HG02763 (cell line): Measurements from ENCODE around the gene KLF2.
A peak's percentile ranks its signal among the peaks of the same experiment; 100 is the strongest.
"Not testable (repeated sequence)": the region's sequence is repeated elsewhere in the genome, so short reads cannot be mapped to it uniquely, and the experiment has no call there.

Source experiments
- ATAC-seq: cut with Tn5 transposase; IDR thresholded peaks from one replicate; pipeline ENCODE4 v1.9.1; 2021; ENCODE audit warnings: mild to moderate bottlenecking, moderate library complexity; ENCODE audit not compliant: unreplicated experiment

The KLF2 gene

DNA sequence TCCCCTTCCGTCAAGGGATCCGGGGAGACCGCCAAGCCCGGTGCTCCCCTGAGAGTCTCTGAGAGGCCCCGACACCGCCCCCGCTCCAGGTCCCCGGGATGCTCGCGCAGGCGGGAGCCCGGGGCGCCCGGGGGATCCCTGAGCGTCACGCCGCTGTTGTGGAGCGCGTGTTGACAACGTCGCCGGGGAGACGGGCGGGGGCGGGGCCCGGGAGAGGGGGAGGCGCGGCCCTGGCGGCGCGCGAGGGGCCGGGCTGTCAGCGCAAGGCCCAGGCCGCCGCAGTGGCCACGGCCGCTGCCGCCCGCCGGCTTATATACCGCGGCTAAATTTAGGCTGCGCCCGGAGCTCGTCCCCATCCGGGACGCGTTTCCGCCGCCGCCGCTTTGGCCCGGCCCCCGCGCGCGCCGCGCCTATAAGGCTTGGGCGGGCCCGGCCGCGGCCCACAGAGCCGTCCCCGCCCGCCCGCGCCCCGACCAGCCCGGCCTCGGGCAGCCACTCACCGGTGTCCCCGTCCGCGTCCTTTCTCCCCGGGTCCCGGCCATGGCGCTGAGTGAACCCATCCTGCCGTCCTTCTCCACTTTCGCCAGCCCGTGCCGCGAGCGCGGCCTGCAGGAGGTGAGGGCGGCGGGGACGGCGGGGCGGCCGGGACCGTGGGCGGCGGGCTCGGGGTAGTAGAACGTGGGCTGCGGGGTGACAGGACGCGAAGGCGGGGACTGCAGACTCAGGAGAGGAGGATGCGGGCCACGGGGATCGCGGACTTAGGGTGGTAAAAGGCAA lies at the start of gene KLF2:
TSS of gene KLF2 (plus strand) at position 443 of the 777 bp plus-strand sequence. CDS start at position 541, 98 bp downstream.
- ATAC-seq, result peak; percentile 64

DNA sequence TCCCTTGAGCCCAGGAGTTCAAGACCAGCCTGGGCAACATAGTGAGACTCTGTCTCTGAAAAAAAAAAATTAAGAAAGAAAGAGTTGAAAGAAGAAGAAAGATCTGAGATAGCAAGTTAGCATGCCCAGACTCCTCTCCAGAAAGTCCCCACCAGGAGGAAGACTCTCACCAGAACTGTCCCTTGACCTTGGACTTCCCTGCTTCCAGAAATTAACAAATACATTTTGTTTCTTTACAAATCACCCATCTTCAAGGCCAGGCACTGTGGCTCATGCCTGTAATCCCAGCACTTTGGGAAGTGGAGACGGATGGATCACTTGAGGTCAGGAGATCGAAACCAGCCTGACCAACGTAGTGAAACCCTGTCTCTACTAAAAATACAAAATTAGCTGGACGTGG lies 44.3 kb upstream of the KLF2 start:
- no peak for ATAC-seq

DNA sequence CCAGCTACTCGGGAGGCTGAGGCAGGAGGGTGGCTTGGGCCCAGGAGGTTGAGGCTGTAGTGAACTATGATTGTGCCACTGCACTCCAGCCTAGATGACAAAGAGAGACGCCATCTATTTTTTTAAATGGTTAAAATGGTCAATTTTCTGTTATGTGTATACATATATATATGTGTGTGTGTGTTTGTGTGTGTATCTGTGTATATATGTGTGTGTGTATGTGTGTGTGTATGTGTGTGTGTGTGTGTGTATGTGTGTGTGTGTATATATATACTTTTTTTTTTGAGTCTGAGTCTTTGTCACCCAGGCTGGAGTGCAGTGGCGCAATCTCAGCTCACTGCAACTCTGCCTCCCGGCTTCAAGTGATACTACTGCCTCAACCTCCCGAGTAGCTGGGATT lies 42.9 kb upstream of the KLF2 start:
- no peak for ATAC-seq

DNA sequence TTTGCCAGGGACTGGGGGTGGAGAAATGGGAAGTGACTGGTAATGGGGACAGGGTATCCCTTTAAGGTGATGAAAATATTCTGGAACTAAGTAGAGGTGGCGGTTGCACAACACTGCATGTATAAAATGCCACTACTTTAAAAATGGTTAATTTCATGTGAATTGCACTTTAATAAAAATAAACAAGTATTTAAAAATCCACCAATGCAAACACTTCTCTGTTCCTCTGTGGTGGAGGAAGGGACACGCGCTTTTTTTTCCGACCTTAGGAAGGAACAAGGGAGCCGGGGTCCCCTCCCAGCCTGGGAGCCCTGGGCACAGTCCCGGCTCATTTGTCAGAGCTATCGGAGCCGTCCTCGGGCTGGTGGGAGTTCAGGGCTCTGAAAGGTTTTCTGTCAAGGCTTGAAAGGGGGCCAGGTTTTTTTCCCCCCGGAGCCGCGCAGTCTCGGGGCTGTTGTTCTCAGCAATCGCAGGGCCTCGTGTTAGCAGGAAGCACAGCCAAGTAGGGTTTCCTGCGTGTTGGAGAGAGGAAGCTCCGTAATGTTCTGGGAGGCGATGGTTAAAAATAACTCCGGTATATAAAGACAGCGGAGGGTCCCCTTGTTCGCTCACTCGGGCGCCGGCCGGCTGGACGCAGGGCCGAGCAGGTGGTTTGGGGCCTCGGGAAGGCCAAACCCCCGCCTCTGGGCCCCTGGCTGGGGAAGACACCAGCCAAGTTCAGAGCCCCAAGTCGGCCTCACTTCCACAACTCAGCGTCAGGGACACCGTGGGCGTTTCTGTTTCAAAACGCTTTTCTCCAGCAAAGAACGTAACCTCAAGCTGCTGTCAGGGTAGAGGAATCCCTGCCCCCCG lies 41.2 kb upstream of the KLF2 start:
- no peak for ATAC-seq

DNA sequence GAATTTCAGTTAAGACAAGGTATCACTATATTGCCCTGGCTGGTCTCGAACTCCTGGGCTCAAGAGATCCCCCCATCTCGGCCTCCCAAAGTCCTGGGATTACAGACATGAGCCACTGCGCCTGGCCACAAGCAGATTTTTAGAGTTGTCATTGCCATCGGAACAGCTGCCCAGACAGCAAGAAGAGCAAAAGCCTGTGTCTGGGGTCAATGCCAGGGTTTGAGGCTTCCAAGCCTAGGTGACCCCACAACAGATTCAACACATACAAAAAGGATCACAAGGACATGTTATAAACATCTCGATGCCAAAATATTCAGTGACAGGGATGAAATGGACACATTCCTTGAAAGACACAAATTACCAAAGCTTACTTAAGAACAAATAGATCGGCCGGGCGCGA lies 40.1 kb upstream of the KLF2 start:
- no peak for ATAC-seq

DNA sequence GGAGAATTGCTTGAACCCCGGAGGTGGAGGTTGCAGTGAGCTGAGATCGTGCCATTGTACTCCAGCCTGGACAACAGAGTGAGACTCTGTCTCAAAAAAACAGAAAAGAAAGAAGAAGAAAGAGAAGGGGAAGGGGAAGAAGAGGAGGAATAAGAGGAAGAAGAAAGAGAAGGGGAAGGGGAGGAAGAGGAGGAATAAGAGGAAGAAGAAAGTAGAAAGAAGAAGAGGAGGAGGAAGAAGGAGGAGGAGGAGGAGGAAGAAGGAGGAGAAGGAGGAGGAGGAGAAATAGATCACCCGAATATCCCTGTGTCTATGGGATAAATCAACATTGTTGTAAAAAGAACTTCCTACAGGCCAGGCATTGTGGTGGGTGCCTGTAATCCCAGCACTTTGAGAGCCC lies 39.5 kb upstream of the KLF2 start:
- not testable (repeated sequence) for ATAC-seq

DNA sequence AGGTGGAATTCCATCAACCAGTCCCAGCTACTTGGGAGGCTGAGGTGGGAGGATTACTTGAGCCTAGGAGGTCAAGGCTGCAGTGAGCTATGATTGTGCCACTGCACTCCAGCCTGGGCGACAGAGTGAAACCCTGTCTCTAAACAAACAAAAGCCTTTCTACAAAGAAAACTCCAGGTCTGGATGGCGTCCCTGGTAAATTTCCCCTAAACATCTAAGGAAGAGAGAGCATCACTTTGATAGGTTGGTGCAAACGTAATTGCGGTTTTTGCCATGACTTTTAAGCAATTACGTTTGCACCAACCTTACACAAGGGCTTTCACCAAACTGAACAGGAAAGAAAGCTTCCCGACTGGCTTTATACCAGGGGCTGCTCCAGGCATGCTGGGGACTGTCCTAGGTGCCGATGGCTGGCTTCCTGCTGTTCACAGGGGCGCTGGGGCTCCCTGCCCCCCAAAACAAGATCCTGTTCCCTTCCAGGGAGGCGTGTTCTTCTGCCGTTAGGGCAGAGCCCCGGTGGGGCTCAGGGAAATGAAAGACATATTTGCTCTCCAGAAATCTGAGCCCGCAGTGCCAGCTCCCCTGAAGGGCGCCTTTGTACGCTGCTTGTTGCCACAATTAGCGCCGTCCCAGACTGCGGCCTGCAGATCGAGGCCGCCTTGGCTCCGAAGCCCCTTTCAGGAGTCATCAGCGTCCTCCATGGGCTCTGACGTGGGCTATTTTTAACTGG lies 38.7 kb upstream of the KLF2 start:
- no peak for ATAC-seq

DNA sequence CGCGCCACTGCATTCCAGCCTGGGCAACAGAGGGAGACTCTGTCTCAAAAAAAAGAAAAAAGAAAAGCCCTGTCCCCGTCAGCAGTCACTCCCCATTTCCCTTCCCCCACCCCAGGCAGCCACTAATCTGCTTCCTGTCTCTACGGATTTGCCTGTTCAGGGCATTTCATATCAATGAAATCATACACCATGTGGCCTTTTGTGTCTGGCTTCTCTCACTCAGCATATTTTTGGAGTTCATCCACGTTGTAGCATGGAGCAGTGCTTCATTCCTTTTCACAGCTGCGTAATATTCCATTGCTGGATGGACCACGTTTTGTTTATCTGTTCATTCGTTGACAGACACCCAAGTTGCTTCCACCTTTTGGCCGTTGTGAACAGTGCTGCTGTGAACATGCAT lies 36.1 kb upstream of the KLF2 start:
- ATAC-seq, result no peak

DNA sequence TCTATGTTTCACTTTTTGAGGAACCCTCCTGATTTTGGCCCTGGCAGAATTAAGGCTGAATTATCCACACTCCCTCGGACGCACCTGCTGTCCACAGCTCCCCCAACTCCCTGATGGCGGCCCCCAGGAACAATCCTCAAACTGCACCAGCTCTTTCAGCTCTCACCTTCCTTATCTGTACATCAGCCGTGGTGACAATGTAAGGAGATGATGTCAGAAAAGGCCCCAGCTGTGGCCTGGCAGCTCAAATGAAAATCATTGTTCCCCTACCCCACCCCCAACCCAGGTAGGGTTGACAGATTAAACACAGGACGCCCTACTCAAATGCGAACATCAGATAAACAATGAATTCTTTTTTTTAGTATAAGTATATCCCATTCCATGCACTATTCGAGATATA lies 35.0 kb upstream of the KLF2 start:
- no peak for ATAC-seq

DNA sequence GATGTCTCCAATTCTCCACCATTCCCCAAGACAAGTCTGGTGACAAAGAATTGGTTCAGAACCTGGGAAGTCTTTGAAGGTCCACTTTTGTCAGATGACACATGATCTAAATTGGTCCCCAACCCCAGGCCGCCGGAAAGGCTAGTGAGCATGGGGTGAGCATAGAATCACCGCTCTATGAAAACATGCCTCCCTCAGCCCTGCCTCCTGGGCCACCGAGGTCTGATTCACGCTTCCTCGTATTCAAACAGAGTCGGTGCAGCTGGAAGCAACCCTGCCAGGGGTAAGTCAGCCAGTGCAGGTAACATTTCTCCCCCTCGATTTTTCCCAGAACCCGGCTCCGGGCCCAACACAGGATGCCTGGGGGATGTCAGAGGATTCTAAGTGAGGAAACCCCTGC lies 33.9 kb upstream of the KLF2 start:
- ATAC-seq, result no peak

DNA sequence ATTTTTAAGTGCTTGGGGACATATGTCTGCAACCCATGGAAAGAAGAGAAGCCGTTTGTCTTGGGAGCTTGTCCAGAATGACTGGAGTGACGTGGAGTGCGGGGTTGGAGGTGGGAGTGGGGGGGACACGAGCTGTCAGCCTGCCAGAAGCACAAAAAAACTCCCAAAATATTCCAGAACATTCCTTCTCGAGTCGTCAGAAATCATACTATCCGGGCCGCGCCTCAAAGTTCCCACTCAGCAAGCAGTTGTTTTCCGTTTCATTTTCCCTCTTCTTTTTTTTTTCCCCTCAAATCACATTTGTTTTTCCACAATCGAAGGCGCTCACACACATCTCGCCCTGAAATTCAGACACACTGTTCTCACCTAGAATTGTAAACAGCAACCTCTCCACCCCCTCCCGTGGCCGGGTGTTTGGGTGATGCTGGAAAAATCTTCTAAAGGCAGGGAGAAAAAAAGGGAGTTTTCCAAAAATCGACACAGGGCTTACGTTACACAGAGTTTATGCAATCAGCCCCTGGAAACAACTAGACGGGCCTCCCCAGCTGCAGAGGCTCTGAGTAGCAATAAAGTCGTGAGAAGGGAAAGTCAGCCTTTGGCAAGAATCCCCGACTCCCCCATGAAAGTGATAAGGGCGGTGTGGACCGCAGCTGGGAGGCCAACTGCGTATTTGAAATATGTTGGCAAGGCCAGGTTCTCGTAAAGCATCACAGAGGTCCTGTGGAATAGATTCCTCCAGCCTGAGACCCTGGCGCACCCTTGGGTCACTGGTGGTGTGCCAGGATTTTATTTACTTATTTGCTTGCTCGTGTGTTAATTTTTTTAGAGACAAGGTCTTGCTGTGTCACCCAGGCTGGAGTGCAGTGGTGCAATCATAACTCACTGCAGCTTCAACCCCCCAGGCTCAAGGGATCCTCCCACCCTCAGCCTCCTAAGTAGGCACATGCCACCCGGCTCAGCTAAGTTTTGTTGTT lies 31.2 kb upstream of the KLF2 start:
- no peak for ATAC-seq

DNA sequence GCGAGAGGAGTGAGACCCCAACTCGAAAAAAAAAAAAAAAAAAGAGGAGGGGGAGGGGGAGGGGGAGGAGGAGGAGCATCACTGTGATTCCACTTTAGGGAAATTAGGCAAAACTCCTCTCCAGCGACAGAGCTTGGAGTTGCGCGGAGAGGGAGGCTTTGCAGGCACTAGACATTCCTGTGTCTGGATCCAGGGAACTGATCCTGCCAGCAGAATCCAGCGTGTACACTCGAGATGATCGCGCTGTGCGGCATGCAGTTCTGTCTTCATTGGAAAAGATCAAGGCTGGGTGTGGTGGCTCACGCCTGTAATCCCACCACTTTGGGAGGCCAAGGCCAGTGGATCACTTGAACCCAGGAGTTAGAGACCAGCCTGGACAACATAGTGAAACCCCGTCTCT lies 29.6 kb upstream of the KLF2 start:
- ATAC-seq, result no peak

DNA sequence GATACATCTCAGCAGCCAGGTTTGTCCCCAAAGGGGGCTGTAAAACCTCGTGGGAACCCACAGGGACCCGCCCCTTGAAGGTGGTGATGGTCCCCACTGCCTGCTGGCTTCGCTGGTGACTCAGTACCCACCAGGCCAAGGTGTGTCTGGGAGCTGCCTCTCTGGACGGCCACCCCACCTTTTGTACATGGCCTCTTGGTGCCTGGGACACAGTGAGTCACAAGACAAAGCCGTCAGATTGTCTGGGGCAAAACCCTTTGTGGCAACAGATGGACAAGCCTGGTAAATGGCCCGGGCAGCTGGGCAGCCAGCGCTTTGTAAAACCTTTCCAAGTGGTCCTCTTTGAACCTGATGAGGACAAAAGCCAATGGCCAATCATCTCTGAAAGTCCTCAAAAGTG lies 27.9 kb upstream of the KLF2 start:
- ATAC-seq, result no peak

DNA sequence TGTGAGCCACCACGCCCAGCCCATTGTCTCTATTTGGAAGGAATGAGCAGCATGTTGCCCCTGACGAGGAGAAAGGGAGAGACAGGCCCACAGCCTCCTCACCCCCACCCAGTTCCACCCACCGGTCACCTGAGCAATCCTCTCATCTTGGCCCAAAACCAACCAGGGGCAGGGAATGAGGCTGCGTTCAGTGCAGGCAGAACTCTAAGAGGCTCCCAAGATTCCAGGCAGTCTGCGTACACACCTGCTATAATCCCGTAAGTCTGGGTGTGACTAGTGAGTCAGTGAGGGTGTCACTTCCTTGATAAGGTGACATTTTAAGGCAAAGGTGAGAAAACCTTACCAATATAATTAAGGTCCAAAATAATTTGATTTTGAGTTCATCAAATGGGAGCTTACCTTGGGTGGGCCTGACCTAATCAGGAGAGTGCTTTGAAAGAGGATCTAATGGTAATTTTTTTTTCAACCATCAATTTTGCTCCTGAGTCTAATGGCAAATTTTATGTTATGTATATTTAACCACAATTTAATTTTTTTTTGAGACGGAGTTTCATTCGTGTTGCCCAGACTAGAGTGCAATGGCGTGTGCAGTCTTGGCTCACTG lies 26.9 kb upstream of the KLF2 start:
- no peak for ATAC-seq

DNA sequence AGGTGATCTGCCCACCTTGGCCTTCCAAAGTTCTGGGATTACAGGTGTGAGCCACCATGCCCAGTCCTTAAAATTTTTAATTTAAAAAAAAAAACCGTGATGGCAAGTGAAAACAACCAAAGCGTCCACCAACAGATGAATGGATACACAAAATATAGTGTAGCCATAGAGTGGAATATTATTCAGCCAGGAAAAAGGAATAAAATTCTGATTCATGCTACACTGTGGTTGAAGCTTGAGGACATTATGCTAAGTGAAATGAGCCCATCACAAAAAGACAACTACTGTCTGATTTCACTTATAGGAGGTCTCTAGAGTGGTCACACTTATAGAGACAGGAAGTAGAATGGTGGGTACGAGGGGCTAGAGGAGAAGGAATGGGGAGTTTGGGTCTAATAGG lies 26.3 kb upstream of the KLF2 start:
- no peak for ATAC-seq

DNA sequence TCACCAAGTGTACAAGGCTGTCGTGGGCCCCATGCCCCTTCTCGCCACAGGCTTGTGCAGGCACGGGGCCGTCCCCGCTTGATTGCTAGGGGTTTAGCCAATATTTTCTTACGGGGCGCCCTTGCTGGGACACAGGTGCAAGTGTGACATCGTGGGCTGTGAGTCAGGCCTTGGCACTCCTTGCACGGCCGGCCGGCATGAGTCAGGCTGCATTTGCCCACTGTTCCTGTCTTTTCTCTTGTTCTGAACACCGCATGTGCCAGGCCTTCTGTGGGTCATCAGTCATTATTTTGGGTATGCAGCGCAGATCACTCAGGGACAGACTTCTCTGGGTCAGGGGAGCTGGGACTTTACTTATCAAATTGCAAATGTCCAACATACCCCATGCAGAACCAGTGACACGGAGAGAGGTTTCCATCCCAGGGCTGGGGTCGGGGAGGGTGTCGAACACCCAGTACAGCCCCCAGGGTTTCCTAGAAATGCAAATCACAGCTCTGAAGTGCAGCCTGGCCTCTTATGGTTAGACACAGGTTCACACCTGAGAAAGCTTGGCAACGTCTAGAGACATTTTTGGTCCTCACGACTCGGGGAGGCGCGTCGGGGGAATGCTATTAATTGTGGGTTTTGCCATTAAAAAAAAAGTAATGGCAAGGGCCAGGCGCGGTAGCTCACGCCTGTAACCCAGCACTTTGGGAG lies 22.5 kb upstream of the KLF2 start:
- no peak for ATAC-seq

DNA sequence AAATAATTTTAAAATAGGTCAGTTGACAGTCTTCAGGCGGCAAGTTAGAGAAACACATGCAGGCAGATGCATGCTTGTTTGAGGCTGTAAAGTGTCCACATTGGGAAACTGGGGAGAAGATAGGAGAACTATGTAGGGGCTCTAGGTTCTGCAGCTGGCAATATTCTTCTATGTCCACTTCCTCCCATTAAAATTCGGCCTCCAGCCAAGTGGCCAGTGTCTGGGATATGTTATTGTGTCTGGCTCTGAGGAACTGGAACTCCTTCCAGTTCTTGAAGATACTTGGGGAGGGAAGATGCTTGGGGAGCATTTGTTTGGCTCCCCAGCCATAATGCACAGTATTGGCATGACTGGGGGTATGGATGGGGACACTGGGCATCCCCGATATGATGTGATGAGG lies 20.9 kb upstream of the KLF2 start:
- ATAC-seq, result no peak

DNA sequence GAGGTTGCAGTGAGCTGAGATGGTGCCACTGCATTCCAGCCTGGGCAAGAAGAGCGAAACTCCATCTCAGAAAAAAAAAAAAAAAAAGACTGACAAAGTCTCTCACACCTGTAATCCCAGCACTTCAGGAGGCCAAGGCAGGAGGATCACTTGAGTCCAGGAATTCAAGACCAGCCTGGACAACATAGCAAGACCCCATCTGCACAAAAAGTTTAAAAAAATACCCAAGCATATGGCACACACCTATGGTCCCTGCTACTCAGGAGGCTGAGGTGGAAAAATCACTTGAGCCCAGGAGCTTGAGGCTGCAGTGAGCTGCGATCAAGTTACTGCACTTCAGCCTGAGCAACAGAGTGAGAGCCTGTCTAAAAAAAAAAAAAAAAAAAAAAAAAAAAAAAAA lies 20.1 kb upstream of the KLF2 start:
- ATAC-seq, result not testable (repeated sequence)

DNA sequence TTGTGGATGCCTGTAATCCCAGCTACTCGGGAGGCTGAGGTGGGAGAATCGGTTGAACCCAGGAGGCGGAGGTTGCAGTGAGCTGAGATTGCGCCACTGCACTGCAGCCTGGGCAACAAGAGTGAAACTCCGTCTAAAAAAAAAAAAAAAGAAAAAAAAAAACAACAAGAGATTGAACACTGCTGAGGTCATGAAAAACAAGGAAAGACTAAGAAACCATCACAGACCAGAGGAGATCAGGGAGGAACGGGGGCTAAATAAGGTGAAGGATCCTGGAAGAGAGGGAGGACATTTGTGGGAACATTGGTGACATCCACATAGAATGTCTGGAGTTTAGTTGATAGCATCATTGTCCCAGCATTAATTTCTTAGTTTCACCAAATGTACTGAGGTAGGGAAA lies 19.6 kb upstream of the KLF2 start:
- not testable (repeated sequence) for ATAC-seq
